Activated naive CD4-positive, alpha-beta T cell treated with anti-CD3 and anti-CD28 coated beads, Interleukin-2, amount 50 U/mL, for 24 hours (primary cell): ENCODE data around the gene RUNX1.

Experiments used
- H3K27ac Mint-ChIP-seq: one replicate; pipeline ENCODE4 v1.8.0; 2021; ENCODE audit warnings: mild to moderate bottlenecking, mixed read lengths
- H3K27me3 Mint-ChIP-seq: one replicate; pipeline ENCODE4 v1.8.0; 2021; ENCODE audit warnings: mixed read lengths
- H3K36me3 Mint-ChIP-seq: one replicate; pipeline ENCODE4 v1.8.0; 2021; ENCODE audit warnings: mixed read lengths
- H3K4me1 Mint-ChIP-seq: one replicate; pipeline ENCODE4 v1.8.0; 2021; ENCODE audit warnings: mixed read lengths
- H3K4me3 Mint-ChIP-seq: one replicate; pipeline ENCODE4 v1.8.0; 2021; ENCODE audit warnings: mild to moderate bottlenecking, mixed read lengths
- H3K9me3 Mint-ChIP-seq: one replicate; pipeline ENCODE4 v1.8.0; 2021; ENCODE audit warnings: mixed read lengths

Gene RUNX1

DNA sequence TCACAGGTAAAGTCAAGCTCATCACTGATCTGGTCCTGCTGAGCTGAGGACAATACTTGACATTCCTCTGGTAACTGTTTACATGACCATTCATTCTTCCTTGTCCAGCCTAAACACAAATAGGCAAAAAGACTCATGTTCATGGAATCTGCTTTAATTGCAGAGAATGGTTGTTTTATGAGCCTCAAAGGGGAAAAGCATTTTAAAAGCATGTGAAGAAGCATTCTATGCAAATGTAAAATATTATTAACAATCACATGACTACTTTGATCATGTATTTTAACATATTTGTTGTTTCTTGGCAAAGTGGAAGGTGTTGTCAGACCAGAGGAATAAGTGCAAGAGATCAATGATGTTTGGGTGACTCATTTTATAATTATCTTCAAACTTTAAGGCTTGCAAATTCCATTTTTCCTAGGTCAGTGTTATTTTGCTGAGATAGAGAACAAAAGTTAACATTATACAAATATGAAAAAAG, 133.7 kb downstream of the RUNX1 start:
- Mint-ChIP-seq H3K9me3 (no peaks in the 10 kb centered on the region), H3K27ac (no peak overlapping the region), H3K27me3 (no peaks in the 10 kb centered on the region), H3K4me3 (no peak overlapping the region), H3K4me1 (peaks cover 87% of the 10 kb centered on the region), H3K36me3 (peaks cover 12% of the 10 kb centered on the region)

DNA sequence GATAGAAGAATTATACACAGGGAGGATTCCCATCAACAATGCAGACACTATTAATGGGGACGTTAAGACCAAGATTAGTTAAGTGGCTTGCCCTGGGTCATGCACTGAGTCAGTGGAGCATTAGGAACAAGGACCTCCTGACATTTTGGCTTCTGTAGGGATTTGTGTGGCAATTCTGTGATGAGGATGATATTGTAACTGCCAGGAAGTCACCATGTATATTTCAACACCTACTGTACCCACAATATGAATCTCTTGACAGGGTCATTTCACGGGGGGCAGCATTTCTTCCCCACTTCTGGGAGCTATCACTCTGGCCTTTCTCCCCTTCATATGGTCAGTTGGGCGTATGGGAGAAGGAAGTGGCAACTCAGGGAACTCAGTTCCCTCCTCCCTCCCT, 134.9 kb downstream of the RUNX1 start:
- H3K9me3 Mint-ChIP-seq: no peaks in the 10 kb centered on the region
- H3K4me1 Mint-ChIP-seq: peaks cover 87% of the 10 kb centered on the region
- no peak overlapping the region for H3K27ac Mint-ChIP-seq
- peaks cover 13% of the 10 kb centered on the region for H3K36me3 Mint-ChIP-seq
- H3K4me3 Mint-ChIP-seq: no peak overlapping the region
- H3K27me3 Mint-ChIP-seq: no peaks in the 10 kb centered on the region

- Mint-ChIP-seq H3K4me1 (peaks cover 88% of the 10 kb centered on the region), H3K36me3 (peaks cover 13% of the 10 kb centered on the region), H3K27ac (no peak overlapping the region), H3K9me3 (no peaks in the 10 kb centered on the region), H3K4me3 (no peak overlapping the region), H3K27me3 (no peaks in the 10 kb centered on the region)
Measured at GRCh38 chr21:34913811-34914210, 135.3 kb downstream of the RUNX1 start.

- peaks cover 95% of the 10 kb centered on the region for H3K4me1 Mint-ChIP-seq
- H3K27me3 Mint-ChIP-seq: no peaks in the 10 kb centered on the region
- no peak overlapping the region for H3K4me3 Mint-ChIP-seq
- H3K9me3 Mint-ChIP-seq: no peaks in the 10 kb centered on the region
- H3K36me3 Mint-ChIP-seq: peaks cover 13% of the 10 kb centered on the region
- peak overlapping the region; percentile 77 for H3K27ac Mint-ChIP-seq
Measured at GRCh38 chr21:34912022-34912945, 136.8 kb downstream of the RUNX1 start.

DNA sequence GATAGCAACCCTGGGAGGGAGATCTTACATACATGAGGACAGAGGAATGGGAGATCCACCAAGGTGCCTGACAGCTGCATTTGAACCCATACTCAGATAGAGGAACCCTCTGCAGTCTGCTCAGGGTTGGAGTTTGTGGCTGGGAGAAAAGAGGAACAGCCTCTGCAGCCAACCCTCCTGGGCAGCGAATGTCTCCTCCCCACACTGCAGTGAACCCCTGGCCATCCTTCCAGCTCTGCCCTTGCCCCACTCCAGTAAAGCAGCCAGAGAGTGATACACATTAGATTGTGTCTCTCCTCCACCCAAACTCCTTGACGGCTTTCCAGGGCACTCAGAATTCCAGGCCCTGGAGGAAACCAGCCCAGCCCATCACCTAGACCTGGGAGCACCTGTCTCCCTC, 137.7 kb downstream of the RUNX1 start:
- no peaks in the 10 kb centered on the region for H3K9me3 Mint-ChIP-seq
- H3K36me3 Mint-ChIP-seq: peaks cover 9% of the 10 kb centered on the region
- peaks cover 95% of the 10 kb centered on the region for H3K4me1 Mint-ChIP-seq
- H3K4me3 Mint-ChIP-seq: no peak overlapping the region
- no peaks in the 10 kb centered on the region for H3K27me3 Mint-ChIP-seq
- no peak overlapping the region for H3K27ac Mint-ChIP-seq

DNA sequence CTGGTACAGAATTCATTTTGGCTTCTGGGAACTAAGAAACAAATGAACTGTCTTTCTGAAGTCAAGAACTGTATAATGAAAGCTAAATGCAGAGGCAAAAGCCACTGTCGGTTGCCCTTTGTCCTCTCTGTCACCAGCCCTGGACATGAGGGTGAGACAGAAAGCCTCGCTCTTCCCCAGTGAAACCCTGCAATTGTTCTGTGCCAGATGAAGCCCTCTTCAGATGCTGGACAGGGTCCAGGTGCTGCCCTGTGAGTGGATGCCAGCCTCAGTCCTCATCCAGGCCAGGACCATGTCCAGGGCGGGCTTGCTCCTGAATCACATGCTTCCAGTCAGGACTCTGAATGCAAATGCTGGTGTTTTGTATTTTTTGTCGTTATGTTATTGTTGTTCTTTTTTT, 138.7 kb downstream of the RUNX1 start:
- Mint-ChIP-seq H3K27ac (peak overlapping the region; percentile 26), H3K4me3 (no peak overlapping the region), H3K27me3 (no peaks in the 10 kb centered on the region), H3K36me3 (peaks cover 7% of the 10 kb centered on the region), H3K4me1 (peaks cover 95% of the 10 kb centered on the region), H3K9me3 (no peaks in the 10 kb centered on the region)

DNA sequence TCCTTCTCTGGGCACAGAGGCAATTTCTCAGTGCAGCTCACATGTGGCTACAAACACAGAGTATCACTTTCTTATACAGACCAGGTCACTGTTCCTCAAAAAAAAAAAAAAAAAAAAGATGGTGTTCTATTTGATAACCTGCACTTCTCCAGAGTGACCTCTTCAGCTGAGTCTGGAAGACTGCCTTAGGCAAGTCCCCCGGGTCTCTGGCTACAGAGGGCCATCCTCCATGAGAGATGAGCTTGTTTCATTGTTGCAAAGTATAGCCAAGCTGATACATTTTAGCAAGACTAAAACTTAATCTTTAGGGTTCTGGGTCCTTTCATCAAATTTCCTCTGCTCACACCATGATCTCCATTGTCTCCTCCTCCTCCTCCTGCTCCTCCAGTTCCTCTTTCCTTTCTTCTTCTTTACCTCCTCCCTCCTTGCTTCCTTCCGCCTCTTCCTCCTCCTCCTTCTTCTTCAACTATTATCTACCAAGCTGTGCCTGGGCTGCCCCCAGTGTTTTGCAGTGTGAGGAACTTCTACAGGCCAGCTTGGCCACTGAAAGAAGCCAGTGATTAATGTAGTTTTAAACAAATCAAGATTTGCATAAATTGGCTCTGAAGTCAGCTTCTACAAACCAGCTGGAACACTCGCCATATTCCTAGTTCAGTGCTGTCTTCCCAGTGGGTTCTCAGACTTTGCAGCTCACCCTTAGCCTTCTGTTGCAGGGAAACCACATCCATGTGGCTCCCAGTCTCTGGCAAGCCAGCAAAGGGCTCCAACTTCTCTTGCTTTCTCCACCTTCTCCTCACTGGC, 139.4 kb downstream of the RUNX1 start:
- peak overlapping the region; percentile 20 for H3K4me3 Mint-ChIP-seq
- no peaks in the 10 kb centered on the region for H3K9me3 Mint-ChIP-seq
- peaks cover 5% of the 10 kb centered on the region for H3K36me3 Mint-ChIP-seq
- no peak overlapping the region for H3K27ac Mint-ChIP-seq
- no peaks in the 10 kb centered on the region for H3K27me3 Mint-ChIP-seq
- H3K4me1 Mint-ChIP-seq: peaks cover 94% of the 10 kb centered on the region

GRCh38 chr21:34908419-34909055, 140.6 kb downstream of the RUNX1 start:
- H3K27ac Mint-ChIP-seq: peak overlapping the region; percentile 47
- H3K9me3 Mint-ChIP-seq: no peaks in the 10 kb centered on the region
- H3K27me3 Mint-ChIP-seq: no peaks in the 10 kb centered on the region
- peaks cover 90% of the 10 kb centered on the region for H3K4me1 Mint-ChIP-seq
- H3K36me3 Mint-ChIP-seq: peaks cover 5% of the 10 kb centered on the region
- H3K4me3 Mint-ChIP-seq: peak overlapping the region; percentile 8

GRCh38 chr21:34907461-34908418, 141.4 kb downstream of the RUNX1 start:
- H3K4me1 Mint-ChIP-seq: peaks cover 83% of the 10 kb centered on the region
- peaks cover 5% of the 10 kb centered on the region for H3K36me3 Mint-ChIP-seq
- no peaks in the 10 kb centered on the region for H3K27me3 Mint-ChIP-seq
- peak overlapping the region; percentile 8 for H3K4me3 Mint-ChIP-seq
- no peaks in the 10 kb centered on the region for H3K9me3 Mint-ChIP-seq
- H3K27ac Mint-ChIP-seq: peak overlapping the region; percentile 47

GRCh38 chr21:34906401-34906800, 142.7 kb downstream of the RUNX1 start:
- Mint-ChIP-seq H3K9me3 (no peaks in the 10 kb centered on the region), H3K27me3 (no peaks in the 10 kb centered on the region), H3K4me1 (peaks cover 73% of the 10 kb centered on the region), H3K36me3 (peaks cover 5% of the 10 kb centered on the region), H3K4me3 (no peak overlapping the region), H3K27ac (no peak overlapping the region)

DNA sequence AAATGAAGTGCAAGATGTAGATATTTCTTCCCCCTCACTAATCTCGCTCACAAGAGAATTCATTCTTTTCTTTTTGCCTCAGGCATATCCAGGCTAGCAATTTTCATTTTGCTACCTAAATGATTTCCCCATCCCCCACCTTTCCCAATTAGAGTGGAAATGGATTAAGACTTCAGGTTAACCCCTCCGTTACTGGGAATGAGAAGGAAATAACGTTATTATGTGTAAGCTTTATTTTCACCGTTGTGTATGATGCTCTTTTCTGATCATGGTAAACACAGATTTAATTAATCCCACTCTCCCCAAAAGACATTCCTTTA, 143.9 kb downstream of the RUNX1 start:
- Mint-ChIP-seq H3K9me3 (no peaks in the 10 kb centered on the region), H3K4me3 (no peak overlapping the region), H3K27me3 (no peaks in the 10 kb centered on the region), H3K36me3 (peaks cover 1% of the 10 kb centered on the region), H3K27ac (peak overlapping the region; percentile 30), H3K4me1 (peaks cover 70% of the 10 kb centered on the region)

- no peaks in the 10 kb centered on the region for H3K36me3 Mint-ChIP-seq
- H3K4me3 Mint-ChIP-seq: no peak overlapping the region
- peak overlapping the region; percentile 62 for H3K27ac Mint-ChIP-seq
- peaks cover 67% of the 10 kb centered on the region for H3K4me1 Mint-ChIP-seq
- H3K9me3 Mint-ChIP-seq: no peaks in the 10 kb centered on the region
- H3K27me3 Mint-ChIP-seq: no peaks in the 10 kb centered on the region
Measured at GRCh38 chr21:34904526-34905217, 144.4 kb downstream of the RUNX1 start.

- Mint-ChIP-seq H3K4me3 (no peak overlapping the region), H3K9me3 (no peaks in the 10 kb centered on the region), H3K27ac (peak overlapping the region; percentile 30), H3K4me1 (peaks cover 63% of the 10 kb centered on the region), H3K27me3 (no peaks in the 10 kb centered on the region), H3K36me3 (peaks cover 19% of the 10 kb centered on the region)
Measured at GRCh38 chr21:34900376-34900775, 148.7 kb downstream of the RUNX1 start.

- Mint-ChIP-seq H3K27me3 (no peaks in the 10 kb centered on the region), H3K27ac (peak overlapping the region; percentile 65), H3K9me3 (no peaks in the 10 kb centered on the region), H3K36me3 (peaks cover 19% of the 10 kb centered on the region), H3K4me1 (peaks cover 63% of the 10 kb centered on the region), H3K4me3 (no peak overlapping the region)
Measured at GRCh38 chr21:34899760-34900159, 149.3 kb downstream of the RUNX1 start.
